SK-N-SH treated with all-trans-retinoic acid at 6 μM for 48 hours (cell line): ENCODE data around the gene RGMA.

Experiments
- ATAC-seq: fragments of 200-7000 bp; cut with Tn5 transposase; 3 replicates; pipeline ENCODE4 v1.9.1; 2020; ENCODE audit warnings: mild to moderate bottlenecking, moderate library complexity
- ARNTL ChIP-seq: fragments of 450-650 bp; formaldehyde crosslinking; IDR thresholded peaks from 2 replicates; pipeline ENCODE4 v1.5.0; 2020; ENCODE audit warnings: low read depth, mild to moderate bottlenecking, moderate library complexity, borderline replicate concordance
- CREB5 ChIP-seq: fragments of 250-450 bp; sonication (Bioruptor Pico); IDR thresholded peaks from 2 replicates; pipeline ENCODE4 v1.5.1; 2020; ENCODE audit warnings: low read depth, mild to moderate bottlenecking, moderate library complexity
- CSDC2 ChIP-seq: fragments of 250-450 bp; sonication (Bioruptor Pico); IDR thresholded peaks from 2 replicates; pipeline ENCODE4 v1.5.0; 2020; ENCODE audit warnings: mild to moderate bottlenecking, moderate library complexity
- CSRNP3 ChIP-seq: fragments of 250-450 bp; sonication (Bioruptor Pico); IDR thresholded peaks from 2 replicates; pipeline ENCODE4 v1.5.1; 2021; ENCODE audit warnings: mild to moderate bottlenecking, moderate library complexity
- ESRRG ChIP-seq: fragments of 250-450 bp; sonication (Bioruptor Pico); IDR thresholded peaks from 2 replicates; pipeline ENCODE4 v1.6.1; 2021; ENCODE audit warnings: mild to moderate bottlenecking
- GLIS3 ChIP-seq: fragments of 250-450 bp; sonication (Bioruptor Pico); IDR thresholded peaks from 2 replicates; pipeline ENCODE4 v1.5.0; 2020; ENCODE audit warnings: mild to moderate bottlenecking, moderate library complexity
- OSR1 ChIP-seq: fragments of 250-450 bp; sonication (Bioruptor Pico); IDR thresholded peaks from 2 replicates; pipeline ENCODE4 v1.8.0; 2022; ENCODE audit warnings: moderate library complexity, mild to moderate bottlenecking, inconsistent platforms
- PATZ1 ChIP-seq: fragments of 250-450 bp; sonication (Bioruptor Pico); IDR thresholded peaks from 2 replicates; pipeline ENCODE4 v1.8.0; 2020; ENCODE audit warnings: mild to moderate bottlenecking, moderate library complexity, borderline replicate concordance
- POU6F1 ChIP-seq: fragments of 250-450 bp; sonication (Bioruptor Pico); IDR thresholded peaks from 2 replicates; pipeline ENCODE4 v1.8.0; 2021; ENCODE audit warnings: low read depth, mild to moderate bottlenecking, moderate library complexity, borderline replicate concordance
- PPARA ChIP-seq: fragments of 250-450 bp; sonication (Bioruptor Pico); IDR thresholded peaks from 2 replicates; pipeline ENCODE4 v1.5.0; 2020; ENCODE audit warnings: mild to moderate bottlenecking, borderline replicate concordance
- RARB ChIP-seq: fragments of 250-450 bp; sonication (Bioruptor Pico); IDR thresholded peaks from 2 replicates; pipeline ENCODE4 v1.8.0; 2021; ENCODE audit warnings: mild to moderate bottlenecking, moderate library complexity
- SNAI2 ChIP-seq: fragments of 250-450 bp; sonication (Bioruptor Pico); IDR thresholded peaks from 2 replicates; pipeline ENCODE4 v1.5.0; 2020; ENCODE audit warnings: mild to moderate bottlenecking, moderate library complexity
- TCF4 ChIP-seq: fragments of 250-450 bp; sonication (Bioruptor Pico); IDR thresholded peaks from 2 replicates; pipeline ENCODE4 v1.8.0; 2021; ENCODE audit warnings: mild to moderate bottlenecking, moderate library complexity, borderline replicate concordance
- TOX ChIP-seq: fragments of 250-450 bp; sonication (Bioruptor Pico); IDR thresholded peaks from 2 replicates; pipeline ENCODE4 v1.8.0; 2021; ENCODE audit warnings: mild to moderate bottlenecking, moderate library complexity, borderline replicate concordance
- TSHZ2 ChIP-seq: fragments of 250-450 bp; sonication (Bioruptor Pico); IDR thresholded peaks from 2 replicates; pipeline ENCODE4 v1.5.0; 2020; ENCODE audit warnings: mild to moderate bottlenecking, moderate library complexity
- ZC3H10 ChIP-seq: fragments of 250-450 bp; sonication (Bioruptor Pico); IDR thresholded peaks from 2 replicates; pipeline ENCODE4 v1.5.1; 2021; ENCODE audit warnings: mild to moderate bottlenecking, moderate library complexity
- ZFP3 ChIP-seq: fragments of 250-450 bp; sonication (Bioruptor Pico); IDR thresholded peaks from 2 replicates; pipeline ENCODE4 v1.5.0; 2020; ENCODE audit warnings: mild to moderate bottlenecking, moderate library complexity
- ZFP30 ChIP-seq: fragments of 450-650 bp; formaldehyde crosslinking; IDR thresholded peaks from 2 replicates; pipeline ENCODE4 v1.5.0; 2022; ENCODE audit warnings: mild to moderate bottlenecking, moderate library complexity
- ZNF565 ChIP-seq: fragments of 450-650 bp; formaldehyde crosslinking; conservative IDR thresholded peaks from 2 replicates; pipeline ENCODE4 v1.5.0; 2020; ENCODE audit warnings: low read depth, mild to moderate bottlenecking, moderate library complexity
- ZNF70 ChIP-seq: fragments of 450-650 bp; formaldehyde crosslinking; IDR thresholded peaks from 2 replicates; pipeline ENCODE4 v1.5.0; 2020; ENCODE audit warnings: mild to moderate bottlenecking, moderate library complexity
- ZNF8 ChIP-seq: fragments of 450-650 bp; formaldehyde crosslinking; IDR thresholded peaks from 2 replicates; pipeline ENCODE4 v1.5.0; 2020; ENCODE audit warnings: mild to moderate bottlenecking, moderate library complexity

Gene RGMA

GRCh38 chr15:93024716-93025624, 64.0 kb downstream of the RGMA start:
- TF ChIP-seq ZNF8 (no peak), CSDC2 (no peak), SNAI2 (no peak), OSR1 (CRISPR knock-in tag) (no peak), POU6F1 (no peak), ESRRG (CRISPR knock-in tag) (no peak), ZNF70 (CRISPR knock-in tag) (no peak), TSHZ2 (no peak), CREB5 (CRISPR knock-in tag) (no peak), RARB (no peak), PPARA (no peak), CSRNP3 (CRISPR knock-in tag) (no peak), ARNTL (CRISPR knock-in tag) (no peak), ZFP30 (CRISPR knock-in tag) (no peak), ZC3H10 (CRISPR knock-in tag) (no peak), GLIS3 (CRISPR knock-in tag) (no peak), TOX (CRISPR knock-in tag) (no peak), ZNF565 (CRISPR knock-in tag) (no peak)
- ATAC-seq = no peak

GRCh38 chr15:93024293-93024692, 64.7 kb downstream of the RGMA start:
- ATAC-seq = no peak
- TF ChIP-seq ZNF8 (no peak), TCF4 (CRISPR knock-in tag) (no peak), RARB (no peak)

- ATAC-seq = no peak
- TF ChIP-seq PATZ1 (CRISPR knock-in tag) (no peak), ZFP3 (CRISPR knock-in tag) (no peak), TCF4 (CRISPR knock-in tag) (no peak), POU6F1 (no peak), PPARA (no peak), ZNF70 (CRISPR knock-in tag) (no peak), CSDC2 (no peak)
- TF ChIP-seq, all 23 proteins: peak for 0
Observed at GRCh38 chr15:93020976-93021772, 67.8 kb downstream of the RGMA start.
